GM18517 (cell line): Measurements from ENCODE around the gene TCEA3.

Experiments
- ATAC-seq: cut with Tn5 transposase; IDR thresholded peaks from one replicate; pipeline ENCODE4 v1.9.1; 2021; ENCODE audit warnings: mild to moderate bottlenecking, moderate library complexity; ENCODE audit not compliant: unreplicated experiment

Gene TCEA3

DNA sequence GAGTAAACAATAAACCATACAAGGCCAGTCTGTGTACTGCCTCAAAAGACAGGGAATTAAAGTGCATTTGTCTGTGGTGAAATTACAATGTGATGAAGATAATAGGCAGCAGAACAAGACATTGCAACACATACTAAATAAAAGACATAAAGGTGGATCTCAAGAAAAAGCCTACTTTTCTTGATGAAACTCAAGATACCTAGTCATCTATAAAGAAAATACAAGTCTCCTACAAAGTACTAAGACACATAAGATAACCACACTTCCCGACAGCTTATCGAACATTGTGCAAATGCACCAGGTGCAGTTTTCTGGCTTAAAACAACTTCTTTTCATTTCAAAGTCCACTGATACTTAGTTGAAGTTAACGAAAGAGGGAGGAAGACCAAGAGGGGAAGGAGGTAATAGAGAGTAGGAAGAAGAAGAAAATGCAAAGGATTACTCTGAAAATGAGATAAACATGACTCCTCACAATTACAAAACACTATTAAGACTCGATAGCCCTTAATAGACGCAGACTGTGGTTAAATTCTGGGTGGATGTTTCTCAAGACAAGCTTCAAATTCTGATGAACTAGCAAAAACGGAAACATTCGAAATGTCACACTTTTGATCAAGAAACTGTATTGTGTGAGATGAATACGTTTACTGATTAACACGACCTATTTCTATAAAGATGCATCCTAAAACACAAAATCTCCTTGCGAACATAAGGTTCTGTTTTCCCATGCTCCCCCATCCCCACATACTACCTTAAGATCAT, 82.4 kb downstream of the TCEA3 start:
- ATAC-seq, result no peak

DNA sequence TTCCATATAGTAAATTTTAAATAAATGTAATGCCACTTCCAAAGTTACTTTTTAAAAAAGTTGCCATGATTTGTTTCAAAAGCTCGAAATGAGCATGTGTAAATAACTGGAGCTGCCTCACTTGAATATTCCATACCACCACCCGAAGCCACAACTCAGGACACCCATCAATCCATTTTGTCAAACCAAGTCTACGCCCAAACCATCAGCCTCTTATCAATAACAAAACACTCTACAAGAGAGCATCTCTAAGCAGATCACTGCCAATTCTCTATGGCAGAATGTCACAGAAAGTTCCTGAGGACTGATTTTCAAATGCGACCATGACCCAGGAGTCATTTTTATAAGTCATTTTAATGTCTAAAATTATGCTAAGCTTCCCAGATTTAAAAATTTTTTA, 84.9 kb downstream of the TCEA3 start:
- no peak for ATAC-seq

DNA sequence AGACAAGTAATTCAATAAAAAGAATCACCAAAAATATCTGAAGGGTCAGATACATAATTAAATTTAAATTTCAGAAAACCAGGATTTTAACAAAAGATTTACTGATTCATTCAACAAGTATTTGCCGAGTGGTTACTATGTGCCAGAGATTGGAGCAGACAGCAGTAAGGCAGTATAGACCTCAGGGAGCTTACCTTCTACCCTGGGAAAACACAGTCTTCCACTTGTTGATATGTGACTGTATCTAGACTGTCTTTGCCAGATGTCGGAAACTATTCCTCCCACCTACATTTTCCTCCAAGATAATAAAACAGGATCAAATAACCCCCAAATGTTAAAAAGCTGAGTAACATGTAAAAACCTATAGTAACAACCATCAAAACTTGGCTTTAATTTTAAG, 86.7 kb downstream of the TCEA3 start:
- ATAC-seq, result no peak

DNA sequence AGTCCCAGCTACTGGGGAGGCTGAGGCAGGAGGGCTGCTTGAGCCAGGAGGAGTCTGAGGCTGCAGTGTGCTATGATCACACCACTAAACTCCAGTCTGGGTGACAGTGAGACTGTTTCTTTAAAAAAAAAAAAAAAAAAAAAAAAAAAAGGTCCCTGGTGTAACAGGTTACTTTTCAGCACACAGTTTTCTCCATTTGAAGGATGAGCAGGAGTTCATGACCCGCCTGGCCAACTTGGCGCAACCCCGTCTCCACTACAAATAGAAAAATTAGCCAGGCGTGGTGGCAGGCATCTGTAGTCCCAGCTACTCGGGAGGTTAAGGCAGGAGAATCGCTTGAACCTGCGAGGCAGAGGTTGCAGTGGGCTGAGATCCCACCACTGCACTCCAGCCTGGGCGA, 92.8 kb downstream of the TCEA3 start:
- ATAC-seq, result no peak
